ENCODE results near the gene ZNF595. TPM values are rescaled to one million over a fixed set of nuclear protein-coding genes. Genes with fewer than 3 reads are reported as not detected.
"Not testable (repeated sequence)": the region's sequence is repeated elsewhere in the genome, so short reads cannot be mapped to it uniquely, and the experiment has no call there.

ZNF595 gene
- 10 to 100 TPM; 25.1 to 57.7 (median 35.3) TPM for total RNA-seq

DNA sequence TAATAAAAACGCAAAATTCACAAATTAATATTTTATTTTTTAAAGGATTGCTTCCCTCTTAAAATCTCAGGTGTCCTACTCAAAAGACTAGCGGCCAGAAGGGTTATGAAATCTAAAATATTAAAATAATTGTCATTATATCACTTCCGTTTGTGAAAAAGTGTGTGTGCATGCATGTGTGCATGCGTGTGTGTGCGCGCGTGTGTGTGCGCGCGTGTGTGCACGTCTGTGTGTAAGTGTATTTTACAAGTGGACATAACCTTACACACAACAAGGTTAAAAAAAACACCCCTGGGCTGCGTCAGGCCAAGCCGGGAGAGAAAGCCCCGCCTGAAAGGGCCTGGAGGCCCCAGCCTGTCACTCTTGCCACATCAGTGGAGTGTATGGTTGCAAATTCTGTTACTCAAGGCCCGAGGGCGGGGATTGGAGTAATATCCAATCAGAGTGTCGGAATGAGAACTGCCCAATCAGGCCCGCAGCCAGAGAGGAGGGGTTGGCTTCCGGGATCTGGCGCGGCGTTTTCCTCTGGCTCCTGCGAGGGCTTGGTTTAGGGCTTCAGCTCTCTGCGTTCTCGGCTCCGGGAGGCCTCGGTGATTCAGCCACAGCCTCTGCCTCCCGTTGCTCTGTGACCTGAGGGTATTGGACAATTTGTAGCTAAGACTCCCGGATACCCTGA, at the start of gene ZNF595:
ZNF595 (plus strand) TSS at position 518 of the 676 bp plus-strand sequence. CDS start 168 bp downstream, outside the sequence.
- H3K36me3 ChIP-seq; H3K27me3 ChIP-seq; H3K9me3 ChIP-seq; H3K4me1 ChIP-seq; intact Hi-C loops (cut with DNase I; ENCODE audit: low total_unique reads): not testable (repeated sequence)
- Histone ChIP-seq H3K27ac (peak within 1 kb of the TSS in 1 of 2 donors; percentile 40), H3K4me3 (peak within 1 kb of the TSS in 1 of 2 donors; percentile 41)
- DNase-seq, result peak; percentile 52 to 62

DNA sequence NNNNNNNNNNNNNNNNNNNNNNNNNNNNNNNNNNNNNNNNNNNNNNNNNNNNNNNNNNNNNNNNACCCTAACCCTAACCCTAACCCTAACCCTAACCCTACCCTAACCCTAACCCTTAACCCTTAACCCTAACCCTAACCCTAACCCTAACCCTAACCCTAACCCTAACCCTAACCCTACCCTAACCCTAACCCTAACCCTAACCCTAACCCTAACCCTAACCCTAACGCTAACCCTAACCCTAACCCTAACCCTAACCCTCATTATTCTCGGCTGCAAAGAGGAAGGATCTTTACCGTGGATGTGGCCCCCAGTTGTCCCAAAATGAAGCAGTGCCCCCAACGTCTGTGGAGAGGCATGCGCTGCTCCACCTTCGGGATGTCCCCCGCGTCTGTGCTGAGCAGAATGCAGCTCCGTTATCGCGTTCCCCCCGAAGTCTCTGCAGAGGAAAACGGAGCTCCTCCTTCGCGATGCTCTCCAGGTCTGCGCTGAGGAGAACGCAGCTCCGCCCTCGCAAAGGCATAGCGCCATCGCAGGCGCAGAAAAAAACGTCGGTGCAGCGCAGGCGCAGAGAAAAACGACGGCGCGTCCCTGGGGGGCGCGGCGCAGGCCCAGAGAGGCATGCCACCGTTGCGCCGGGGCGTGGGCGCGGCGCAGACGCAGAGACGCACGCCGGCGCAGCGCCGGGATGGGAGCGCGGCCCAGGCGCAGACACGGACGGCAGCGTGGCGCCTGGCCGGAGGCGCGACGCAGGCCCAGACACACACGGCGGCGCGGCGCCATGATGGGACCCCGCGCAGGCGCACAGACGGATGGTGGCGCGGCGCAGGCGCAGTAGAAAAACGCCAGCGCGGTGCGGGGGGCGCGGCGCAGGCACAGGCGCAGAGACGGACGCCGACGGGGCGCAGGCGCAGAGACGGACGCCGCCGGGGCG, 42.9 kb upstream of the ZNF595 start:
- intact Hi-C loops (cut with DNase I; ENCODE audit: low total_unique reads); DNase-seq; H3K27me3 ChIP-seq: not testable (repeated sequence)

DNA sequence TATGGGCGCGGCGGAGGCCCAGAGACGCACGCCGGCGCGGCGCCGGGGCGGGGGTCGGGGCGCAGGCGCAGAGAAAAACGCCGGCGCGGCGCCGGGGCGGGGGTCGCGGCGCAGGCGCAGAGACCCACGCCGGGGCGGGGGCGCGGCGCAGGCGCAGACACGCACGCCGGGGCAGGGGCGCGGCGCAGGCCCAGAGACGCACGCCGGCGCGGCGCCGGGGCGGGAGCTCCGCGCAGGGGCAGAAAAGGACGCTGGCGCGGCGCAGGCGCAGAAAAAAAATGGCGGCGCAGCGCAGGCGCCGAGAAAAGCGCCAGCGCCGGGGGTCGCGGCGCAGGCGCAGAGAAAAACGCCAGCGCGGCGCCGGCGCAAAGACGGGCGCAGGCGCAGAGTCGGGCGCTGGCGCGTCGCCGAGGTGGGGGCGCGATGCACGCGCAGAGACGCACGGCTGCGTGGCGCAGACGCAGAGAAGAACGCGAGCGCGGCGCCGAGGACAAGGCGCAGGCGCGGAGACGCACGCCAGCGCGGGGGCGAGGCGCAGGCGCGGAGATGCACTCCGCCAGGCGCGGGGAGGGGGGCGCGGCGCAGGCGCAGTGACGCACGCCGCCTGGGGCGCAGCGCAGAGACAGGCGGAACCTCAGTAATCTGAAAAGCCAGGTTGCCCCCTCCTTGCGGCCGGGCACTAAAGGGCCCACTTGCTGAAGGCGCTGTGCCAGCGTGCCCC, 41.9 kb upstream of the ZNF595 start:
- H3K4me1 ChIP-seq; H3K36me3 ChIP-seq; DNase-seq; H3K9me3 ChIP-seq; intact Hi-C loops (cut with DNase I; ENCODE audit: low total_unique reads); H3K27me3 ChIP-seq; H3K27ac ChIP-seq; H3K4me3 ChIP-seq: not testable (repeated sequence)

More for the DNA sequence above, 42.9 kb upstream of the ZNF595 start:
- H3K4me1 ChIP-seq, H3K27ac ChIP-seq, H3K36me3 ChIP-seq, H3K9me3 ChIP-seq, H3K4me3 ChIP-seq: not testable (repeated sequence)

DNA sequence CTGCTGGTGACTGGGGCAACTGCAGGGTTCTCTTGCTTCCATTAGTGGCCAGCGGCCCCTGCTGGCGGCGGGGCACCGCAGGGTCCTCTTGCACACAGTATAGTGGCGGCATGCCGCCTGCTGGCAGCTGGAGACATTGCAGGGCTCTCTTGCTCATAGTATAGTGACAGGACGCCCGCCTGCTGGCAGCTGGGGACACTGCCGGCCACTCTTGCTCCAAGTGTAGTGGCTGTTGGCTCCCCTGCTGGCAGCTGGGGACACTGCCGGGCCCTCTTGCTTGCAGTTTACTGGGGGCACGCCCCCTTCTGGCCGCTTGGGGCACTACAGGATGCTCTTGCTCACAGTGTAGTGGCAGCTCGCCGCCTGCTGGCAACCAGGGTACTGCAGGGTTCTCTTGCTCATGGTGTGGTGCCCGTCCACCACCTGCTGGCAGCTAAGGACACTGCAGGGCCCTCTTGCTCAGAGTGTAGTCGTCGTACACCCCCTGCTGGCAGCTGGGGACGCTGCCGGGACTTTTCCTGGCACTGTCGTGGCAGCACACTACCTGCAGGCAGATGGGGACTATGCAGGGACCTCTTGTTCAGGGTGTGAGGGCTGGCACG, 41.2 kb upstream of the ZNF595 start:
- H3K36me3 ChIP-seq; H3K4me1 ChIP-seq; DNase-seq; H3K27me3 ChIP-seq; H3K4me3 ChIP-seq; H3K27ac ChIP-seq; intact Hi-C loops (cut with DNase I; ENCODE audit: low total_unique reads); H3K9me3 ChIP-seq: not testable (repeated sequence)

DNA sequence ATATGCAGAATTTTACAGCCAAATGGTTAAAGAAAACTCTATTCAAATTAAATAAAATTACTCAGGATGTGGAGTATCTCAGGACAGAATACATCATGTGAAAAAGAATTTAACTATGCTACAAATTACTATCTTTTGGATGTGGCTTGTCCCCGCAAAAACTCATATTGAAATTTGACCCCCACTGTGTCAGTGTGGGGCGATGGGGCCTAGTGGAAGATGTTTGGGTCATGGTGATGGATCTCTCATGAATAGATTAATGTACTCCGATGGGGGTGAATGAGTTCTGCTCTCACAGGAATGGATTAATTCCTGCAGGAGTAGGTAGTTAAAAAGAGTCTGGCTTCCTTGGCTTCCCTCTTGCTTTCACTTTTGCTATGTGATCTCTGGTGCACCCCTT, 35.0 kb upstream of the ZNF595 start:
- H3K4me1 ChIP-seq; H3K4me3 ChIP-seq; intact Hi-C loops (cut with DNase I; ENCODE audit: low total_unique reads); H3K9me3 ChIP-seq; H3K27me3 ChIP-seq; H3K27ac ChIP-seq; H3K36me3 ChIP-seq; DNase-seq: not testable (repeated sequence)

DNA sequence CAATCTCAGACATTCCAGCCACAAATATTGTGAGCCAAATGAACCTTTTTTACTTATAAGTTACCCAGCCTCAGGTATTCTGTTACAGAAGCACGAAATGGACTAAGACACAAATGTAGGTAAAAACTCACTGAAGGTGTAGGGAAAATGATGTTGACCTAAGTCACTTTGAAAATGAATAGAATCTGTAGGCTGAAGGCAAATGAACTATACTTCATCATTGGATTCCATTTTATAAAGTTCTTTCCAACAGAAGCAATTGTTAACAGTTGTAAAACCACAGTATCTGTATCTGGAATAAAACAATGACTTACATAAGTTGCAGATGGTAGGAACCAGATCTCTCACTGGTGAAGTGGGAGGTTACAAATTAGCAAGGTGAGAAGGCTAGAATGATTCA, 34.5 kb upstream of the ZNF595 start:
- H3K27ac ChIP-seq; H3K27me3 ChIP-seq; H3K4me1 ChIP-seq; H3K4me3 ChIP-seq; DNase-seq; H3K9me3 ChIP-seq; H3K36me3 ChIP-seq; intact Hi-C loops (cut with DNase I; ENCODE audit: low total_unique reads): not testable (repeated sequence)

DNA sequence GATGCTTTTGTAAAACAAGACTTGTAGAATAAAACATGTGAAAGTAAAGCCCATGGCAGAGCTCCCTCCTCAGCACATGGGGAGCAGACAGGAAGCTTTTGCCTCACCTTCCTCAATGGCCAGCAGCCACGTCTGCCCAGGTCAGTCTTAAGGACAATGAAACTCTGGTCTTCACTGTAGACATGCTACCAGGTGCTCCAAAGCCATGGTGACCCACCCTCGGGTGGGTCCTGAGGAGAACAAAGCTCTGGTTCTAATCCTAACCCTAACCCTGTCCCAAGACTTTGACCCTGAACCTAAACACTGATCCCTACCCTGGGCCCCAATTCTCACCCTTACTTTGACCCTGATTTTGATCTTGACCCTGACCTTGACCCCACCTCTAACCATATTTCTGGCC, 30.2 kb upstream of the ZNF595 start:
- H3K4me3 ChIP-seq; H3K36me3 ChIP-seq; H3K4me1 ChIP-seq; H3K27ac ChIP-seq; intact Hi-C loops (cut with DNase I; ENCODE audit: low total_unique reads); H3K27me3 ChIP-seq; DNase-seq; H3K9me3 ChIP-seq: not testable (repeated sequence)

DNA sequence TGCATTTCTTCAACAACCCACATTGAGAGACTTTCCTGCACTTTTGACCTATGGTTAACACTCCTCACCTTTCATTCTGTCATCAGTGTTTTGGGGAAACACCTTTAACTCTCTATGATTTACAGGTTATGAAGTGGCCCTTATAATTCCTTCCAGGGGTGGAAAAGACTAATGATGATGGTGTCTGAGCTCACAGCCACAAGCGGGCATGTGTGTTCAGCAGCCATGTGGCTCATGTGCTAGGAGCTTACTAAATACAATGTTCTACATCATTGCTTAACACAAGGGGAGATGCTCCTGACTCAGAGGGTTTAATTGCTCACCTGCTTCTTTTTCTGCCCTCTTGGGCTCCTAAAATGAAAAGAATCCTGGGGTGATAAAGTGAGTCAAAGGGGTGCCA, 28.8 kb upstream of the ZNF595 start:
- H3K36me3 ChIP-seq; H3K9me3 ChIP-seq; H3K4me1 ChIP-seq; DNase-seq; intact Hi-C loops (cut with DNase I; ENCODE audit: low total_unique reads); H3K4me3 ChIP-seq; H3K27me3 ChIP-seq; H3K27ac ChIP-seq: not testable (repeated sequence)

DNA sequence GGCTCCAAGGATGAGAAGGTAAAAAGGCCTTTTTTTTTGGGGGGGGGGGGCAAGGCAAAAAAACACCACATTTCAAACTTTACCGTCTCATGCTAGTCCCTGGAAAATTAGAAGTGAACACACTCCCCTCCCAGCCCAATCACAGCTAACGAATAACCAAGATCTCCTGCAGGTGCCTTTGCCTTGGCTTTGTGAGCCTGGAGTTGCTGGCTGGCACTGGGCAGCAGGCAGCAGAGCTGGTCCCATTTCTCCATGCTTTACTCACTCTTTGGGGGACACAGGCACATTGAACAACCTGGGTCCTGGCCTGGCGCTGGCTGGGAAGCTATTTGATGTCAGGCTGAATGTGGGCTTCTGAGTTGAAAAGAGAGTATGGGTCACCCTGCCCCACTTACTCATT, 25.6 kb upstream of the ZNF595 start:
- H3K4me3 ChIP-seq; H3K36me3 ChIP-seq; H3K27me3 ChIP-seq; DNase-seq; H3K27ac ChIP-seq; intact Hi-C loops (cut with DNase I; ENCODE audit: low total_unique reads); H3K4me1 ChIP-seq; H3K9me3 ChIP-seq: not testable (repeated sequence)

All from uterus (tissue), 4 donors.